ENCODE results near the gene SLC4A1AP.

DNA sequence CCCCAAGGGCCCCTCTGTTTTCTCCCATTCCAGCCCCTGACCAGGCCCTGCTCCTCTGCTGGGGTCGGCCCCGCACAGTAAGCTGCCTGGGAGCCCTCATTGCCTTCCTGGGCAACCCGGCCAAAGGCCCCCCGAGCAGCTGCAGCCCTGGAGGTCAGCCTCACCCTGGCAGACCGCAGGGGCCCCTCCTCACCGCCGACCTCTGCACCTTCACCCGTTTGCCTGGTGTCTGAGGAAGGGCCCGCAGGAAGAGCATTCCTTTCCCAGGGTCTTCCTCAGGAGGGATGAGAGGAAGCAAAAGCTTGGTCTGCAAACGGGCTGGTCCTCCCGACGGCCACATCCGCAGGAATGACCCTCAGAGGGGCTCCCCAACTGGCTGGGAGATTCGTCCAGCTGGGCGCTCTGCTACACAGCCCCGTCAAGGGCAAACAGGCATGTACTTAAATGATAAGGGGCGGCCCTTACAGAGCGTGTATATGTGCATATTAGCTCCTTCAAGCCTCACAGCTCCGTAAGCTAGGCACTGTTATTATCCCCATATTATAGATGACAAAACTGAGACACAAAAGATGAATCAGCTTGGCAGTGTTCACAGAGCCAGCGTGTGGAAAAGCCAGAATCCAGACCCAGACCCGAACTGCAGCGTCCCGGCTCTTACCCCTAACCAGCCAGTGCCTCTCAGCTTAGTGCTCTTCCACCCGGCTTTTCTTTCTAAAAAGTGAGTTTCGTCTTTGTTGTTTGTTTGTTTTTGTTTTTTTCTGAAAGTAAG is 52.8 kb downstream of the SLC4A1AP start:
- TF ChIP-seq, protein P1, sequence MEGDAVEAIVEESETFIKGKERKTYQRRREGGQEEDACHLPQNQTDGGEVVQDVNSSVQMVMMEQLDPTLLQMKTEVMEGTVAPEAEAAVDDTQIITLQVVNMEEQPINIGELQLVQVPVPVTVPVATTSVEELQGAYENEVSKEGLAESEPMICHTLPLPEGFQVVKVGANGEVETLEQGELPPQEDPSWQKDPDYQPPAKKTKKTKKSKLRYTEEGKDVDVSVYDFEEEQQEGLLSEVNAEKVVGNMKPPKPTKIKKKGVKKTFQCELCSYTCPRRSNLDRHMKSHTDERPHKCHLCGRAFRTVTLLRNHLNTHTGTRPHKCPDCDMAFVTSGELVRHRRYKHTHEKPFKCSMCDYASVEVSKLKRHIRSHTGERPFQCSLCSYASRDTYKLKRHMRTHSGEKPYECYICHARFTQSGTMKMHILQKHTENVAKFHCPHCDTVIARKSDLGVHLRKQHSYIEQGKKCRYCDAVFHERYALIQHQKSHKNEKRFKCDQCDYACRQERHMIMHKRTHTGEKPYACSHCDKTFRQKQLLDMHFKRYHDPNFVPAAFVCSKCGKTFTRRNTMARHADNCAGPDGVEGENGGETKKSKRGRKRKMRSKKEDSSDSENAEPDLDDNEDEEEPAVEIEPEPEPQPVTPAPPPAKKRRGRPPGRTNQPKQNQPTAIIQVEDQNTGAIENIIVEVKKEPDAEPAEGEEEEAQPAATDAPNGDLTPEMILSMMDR (IDR thresholded peaks at IDR 0.05; ENCODE audit: insufficient read depth, low read length), result no peak
- TF ChIP-seq, protein P2, sequence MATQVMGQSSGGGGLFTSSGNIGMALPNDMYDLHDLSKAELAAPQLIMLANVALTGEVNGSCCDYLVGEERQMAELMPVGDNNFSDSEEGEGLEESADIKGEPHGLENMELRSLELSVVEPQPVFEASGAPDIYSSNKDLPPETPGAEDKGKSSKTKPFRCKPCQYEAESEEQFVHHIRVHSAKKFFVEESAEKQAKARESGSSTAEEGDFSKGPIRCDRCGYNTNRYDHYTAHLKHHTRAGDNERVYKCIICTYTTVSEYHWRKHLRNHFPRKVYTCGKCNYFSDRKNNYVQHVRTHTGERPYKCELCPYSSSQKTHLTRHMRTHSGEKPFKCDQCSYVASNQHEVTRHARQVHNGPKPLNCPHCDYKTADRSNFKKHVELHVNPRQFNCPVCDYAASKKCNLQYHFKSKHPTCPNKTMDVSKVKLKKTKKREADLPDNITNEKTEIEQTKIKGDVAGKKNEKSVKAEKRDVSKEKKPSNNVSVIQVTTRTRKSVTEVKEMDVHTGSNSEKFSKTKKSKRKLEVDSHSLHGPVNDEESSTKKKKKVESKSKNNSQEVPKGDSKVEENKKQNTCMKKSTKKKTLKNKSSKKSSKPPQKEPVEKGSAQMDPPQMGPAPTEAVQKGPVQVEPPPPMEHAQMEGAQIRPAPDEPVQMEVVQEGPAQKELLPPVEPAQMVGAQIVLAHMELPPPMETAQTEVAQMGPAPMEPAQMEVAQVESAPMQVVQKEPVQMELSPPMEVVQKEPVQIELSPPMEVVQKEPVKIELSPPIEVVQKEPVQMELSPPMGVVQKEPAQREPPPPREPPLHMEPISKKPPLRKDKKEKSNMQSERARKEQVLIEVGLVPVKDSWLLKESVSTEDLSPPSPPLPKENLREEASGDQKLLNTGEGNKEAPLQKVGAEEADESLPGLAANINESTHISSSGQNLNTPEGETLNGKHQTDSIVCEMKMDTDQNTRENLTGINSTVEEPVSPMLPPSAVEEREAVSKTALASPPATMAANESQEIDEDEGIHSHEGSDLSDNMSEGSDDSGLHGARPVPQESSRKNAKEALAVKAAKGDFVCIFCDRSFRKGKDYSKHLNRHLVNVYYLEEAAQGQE (IDR thresholded peaks at IDR 0.05; ENCODE audit: insufficient replicate concordance, low read depth), result no peak
- TF ChIP-seq POLR2AphosphoS5 (IDR thresholded peaks at IDR 0.05; ENCODE audit: low read depth), result no peak
- TF ChIP-seq SPI1 (IDR thresholded peaks at IDR 0.05; ENCODE audit: borderline replicate concordance, low read depth), result no peak
- TF ChIP-seq GABPA (IDR thresholded peaks at IDR 0.05; ENCODE audit: low read depth), result no peak
